Fibroblast of skin of right quadriceps (primary cell): ENCODE measurements around the gene MEOX2.

Experiments
- DNase-seq: peaks from one replicate; pipeline ENCODE4 v3.0.0-alpha.2; 2013

MEOX2 gene

DNA sequence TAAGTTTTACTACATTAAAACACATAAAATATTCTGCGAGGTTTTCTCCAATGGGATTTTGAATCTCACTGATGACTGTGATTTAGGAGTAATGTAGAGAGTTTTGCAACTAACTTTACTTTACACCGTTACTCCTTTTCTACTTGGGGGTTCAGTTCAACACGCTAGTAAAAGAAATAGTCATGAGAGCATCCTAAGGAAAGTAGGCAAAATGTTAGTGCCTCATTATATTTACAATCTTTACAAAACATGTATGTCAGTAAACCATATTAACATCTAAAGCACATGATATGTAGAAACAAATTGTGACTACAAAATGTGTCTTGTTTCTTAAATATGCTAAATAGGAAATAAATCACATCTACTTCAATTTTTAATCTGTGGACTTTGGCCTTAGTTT is 6.0 kb downstream of the MEOX2 start:
- no peak for DNase-seq

DNA sequence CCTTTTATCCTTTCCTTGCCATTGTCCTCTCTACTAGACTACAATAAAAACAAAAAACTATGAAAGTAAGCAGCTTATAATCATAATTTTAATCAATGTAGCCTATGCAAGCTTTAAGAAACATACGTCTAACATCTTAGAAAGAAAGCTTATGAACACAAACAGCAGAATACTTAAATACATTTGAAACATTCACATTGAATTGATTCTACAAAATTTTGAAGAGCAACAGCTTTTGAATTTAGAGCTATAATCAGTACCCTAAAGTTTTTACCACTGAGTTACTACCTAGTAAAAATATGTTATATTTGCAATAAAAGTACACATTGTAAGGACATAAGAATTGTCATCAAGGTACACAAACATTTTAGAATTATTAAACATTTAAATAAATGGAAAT is 7.2 kb downstream of the MEOX2 start:
- DNase-seq, result no peak

DNA sequence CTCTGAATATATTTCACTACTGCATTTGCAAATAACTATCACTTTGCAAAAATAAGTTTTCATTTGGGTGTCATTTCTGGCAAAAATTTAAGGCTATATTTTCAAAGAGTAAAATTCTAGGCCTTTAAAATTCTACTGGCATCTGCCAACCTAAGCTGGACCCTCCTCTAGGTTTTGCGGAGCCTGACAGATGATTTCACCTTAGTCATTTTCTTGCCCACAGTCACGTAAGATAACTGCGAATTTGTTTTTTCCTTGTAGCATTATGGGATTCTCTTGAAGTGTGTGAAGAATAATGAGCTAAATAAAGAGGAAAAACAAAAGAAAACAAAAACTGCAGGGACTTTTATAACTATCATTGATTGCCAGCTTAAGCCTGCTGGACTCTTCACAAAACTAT is 7.8 kb downstream of the MEOX2 start:
- DNase-seq, result no peak

DNA sequence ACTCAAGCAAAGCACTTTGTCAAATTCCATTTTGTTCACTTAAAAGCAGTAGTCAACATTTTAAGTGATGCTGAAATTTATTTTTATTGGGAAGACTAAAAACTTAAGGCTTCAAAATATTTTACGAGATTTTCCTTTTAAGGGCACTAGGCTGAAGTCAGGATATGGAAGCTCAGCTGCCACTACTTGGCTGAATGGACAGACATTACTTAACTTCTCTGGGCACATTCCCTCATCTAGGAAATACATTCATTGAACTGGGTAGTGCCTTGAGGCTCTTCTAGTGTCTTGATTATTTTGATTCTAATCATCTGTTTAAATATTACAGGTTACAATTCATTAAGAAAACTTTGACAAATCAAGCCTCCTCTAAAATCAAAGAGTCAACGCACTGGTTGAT is 11.1 kb downstream of the MEOX2 start:
- no peak for DNase-seq

DNA sequence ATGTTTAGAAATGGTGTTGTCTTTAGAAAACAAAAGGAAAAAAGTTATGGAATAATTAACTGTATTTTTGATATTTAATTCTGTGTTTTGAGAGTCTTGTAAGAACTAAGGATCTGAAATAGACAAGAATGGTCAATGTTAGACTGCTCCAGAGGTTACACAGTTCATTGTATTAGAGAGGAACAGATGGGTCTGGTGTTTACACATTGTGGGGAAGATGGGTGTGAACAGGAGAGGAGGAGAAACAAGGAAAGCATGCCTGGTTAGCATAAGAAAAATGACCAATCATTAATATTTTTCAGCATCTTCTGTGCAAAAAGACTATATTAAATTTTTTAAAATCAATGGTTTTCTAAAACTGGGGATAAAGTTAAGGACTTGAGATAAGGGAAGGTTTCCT is 11.9 kb downstream of the MEOX2 start:
- no peak for DNase-seq

DNA sequence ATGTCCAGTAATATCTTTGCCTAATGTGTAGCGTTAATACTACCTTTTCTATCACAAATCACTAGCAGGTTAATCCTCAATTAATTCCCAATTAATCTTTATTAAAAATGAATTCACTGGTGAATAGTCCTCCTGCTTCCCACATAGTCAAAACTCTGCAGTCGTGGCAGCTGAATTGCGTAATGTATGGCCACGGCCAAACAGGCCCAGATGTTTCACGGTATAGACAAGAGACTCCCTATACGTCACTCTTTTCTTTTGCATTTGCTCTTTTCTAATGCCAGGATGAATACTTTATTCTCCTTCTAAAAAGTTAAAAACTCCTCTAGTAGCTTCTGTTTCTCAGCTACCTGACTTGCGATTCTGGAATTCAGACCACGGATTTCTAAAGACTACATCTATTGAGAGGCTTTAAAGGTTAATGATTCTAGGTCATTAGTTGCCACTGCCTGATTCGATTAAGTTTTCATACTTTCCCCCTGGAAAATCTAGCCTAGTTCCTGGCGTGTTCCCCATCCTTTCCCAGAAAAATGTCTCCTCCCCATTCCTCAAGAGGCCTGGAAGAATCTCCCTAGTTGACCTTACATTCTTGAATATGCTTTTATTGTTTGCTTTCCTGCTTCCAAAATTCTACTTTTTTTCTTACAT is 16.9 kb downstream of the MEOX2 start:
- no peak for DNase-seq

DNA sequence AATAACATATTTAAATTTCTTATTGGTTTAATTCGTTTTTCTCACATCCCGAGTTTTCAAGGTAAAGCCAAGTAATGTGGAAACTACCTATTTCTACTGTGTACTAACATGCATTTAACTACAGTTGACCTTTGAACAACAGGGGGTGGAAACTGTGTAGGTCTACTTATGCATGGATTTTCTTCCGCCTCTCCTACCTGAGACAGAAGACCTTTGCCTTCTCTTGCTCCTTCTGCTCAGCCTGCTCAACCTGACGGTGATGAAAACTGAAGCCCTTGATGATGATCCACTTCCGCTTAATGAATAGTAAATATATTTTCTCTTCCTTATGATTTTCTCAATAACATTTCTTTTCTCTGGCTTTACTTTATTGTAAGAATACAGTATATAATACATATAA is 18.5 kb downstream of the MEOX2 start:
- no peak for DNase-seq

DNA sequence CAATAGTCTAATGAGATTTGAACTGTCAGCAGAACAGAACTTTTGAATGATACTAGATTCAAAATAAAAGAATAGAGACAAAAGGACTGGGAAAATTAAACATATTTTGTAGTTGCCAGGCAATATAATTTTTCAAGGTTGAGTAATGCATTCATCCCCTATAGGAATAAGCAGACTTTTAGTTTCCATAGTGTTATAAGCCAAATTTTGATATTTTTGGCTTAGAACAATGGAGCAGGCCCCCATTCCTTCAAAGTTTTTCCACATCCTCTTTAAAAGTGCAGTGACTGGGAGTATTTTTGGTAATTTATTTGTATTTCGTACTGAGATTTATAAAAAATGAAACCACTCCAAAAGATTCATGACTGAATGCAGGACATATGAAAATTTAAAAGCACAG is 24.0 kb downstream of the MEOX2 start:
- no peak for DNase-seq

DNA sequence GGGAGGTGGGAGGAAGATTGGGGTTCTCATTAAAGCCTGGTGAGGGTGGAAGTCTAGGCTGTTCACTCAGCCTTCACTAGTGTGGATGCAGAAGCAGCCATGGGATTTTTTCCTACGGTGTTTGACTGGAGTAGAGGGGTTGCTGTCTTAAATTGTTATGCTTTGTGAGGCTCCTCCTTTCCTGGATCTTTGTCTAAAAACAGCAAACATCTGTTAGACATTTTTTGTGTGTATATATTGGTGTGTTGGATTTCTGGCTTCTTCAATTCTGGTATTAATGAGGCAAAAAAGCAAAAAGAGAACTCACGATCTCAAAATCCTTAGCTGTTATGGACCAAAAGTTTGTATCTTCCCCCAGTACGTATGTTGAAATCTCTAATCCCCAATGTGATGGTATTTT is 28.2 kb downstream of the MEOX2 start:
- DNase-seq, result no peak

DNA sequence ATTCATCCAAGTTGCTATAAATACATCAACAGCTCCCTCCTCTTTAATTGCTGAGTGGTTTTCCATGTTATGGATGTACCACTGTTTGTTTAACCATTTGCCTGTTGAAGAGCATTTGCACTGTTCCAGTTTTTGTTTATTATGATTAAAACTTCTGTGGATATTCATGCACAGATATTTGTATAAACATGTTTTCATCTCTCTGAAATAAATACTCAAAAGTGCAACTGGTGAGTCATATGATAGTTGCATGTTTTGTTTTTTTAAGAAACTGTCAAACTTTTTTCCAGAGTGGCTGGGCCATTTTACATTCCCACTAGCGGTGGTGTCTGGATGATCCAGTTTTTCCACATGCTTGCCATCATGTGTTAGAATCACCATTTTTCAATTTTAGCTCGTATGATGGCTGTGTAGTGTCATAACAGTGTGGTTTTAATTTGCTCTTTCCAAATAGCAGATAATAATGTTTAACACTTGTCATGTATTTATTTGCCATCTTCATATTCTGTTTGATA is 33.6 kb downstream of the MEOX2 start:
- no peak for DNase-seq

DNA sequence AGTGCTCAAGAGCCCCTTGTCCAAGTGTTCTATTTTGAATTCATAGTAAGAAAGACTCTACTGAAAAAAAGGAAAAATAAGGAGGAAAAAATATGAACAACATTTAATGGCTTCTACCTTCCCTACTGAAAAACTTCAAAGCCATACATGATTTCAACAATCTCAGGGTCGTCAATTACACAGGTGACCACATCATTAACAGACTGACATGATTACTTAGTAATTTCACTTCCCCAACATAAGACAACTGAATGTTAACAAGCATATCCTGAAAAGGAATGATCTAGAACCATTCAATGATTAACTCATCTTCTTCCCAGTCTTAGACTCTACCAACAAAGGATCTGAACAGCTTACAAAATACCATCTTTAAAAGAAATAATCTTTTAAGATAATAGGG is 34.8 kb downstream of the MEOX2 start:
- no peak for DNase-seq

DNA sequence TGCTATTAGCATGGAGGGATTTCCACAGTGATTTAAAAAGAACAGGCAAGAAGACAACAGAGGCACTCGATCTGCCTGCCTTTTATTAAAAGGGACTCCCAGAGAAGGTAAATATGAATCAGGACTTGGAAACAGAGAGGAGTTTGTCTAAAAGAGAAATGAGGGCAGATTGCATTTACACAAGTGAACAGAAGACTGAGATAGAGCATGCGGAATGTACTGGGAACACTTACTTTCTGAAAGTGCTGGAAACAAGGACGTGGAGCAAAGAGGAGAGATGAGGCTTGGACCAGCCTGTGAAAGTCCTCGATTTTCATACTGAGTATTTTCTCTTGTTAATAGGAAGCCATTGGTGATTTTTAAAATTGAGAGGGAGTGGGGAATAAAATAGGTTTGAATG is 35.7 kb downstream of the MEOX2 start:
- DNase-seq, result no peak

DNA sequence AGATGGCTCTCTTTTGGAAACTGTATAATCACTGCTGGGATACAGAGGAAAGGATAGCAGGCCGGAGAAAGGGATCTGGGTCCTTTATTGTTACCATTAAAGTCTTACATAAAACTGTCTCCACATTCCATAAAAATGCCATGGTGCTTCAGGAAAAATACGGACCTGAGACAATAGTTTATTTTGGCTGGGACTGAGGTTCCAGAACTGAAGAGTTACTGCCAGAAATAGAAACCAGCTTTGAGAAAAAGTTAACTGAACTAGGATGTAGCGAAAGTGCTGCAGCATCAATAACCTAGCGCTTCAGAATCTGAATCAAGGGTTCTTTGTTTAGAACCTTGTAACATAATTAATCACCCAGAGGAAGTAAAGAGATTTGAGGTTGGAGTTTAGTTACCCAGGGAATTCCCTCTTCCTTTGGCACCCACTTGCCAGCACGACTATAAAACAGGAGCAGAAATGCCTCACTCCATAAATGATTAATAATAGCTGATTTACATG is 38.0 kb downstream of the MEOX2 start:
- DNase-seq, result no peak

DNA sequence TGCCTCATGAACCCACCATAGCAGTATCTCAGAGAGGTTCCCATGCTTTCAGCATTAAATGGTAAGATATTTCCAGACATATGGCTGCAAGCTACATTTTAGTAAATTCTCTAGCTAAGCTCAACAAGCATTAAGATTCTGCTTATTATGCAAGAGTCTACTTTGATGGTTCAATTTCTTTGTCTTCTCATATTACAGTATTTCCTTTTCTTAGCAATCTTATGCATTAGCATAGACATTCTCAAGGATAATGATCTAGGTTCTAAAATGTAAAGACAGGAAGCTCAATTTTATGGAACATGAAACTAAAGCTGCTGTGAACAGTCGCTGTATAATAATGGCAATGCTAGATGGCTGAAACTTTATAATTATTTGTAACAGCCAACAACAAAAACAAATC is 39.2 kb downstream of the MEOX2 start:
- DNase-seq, result peak; percentile 31

DNA sequence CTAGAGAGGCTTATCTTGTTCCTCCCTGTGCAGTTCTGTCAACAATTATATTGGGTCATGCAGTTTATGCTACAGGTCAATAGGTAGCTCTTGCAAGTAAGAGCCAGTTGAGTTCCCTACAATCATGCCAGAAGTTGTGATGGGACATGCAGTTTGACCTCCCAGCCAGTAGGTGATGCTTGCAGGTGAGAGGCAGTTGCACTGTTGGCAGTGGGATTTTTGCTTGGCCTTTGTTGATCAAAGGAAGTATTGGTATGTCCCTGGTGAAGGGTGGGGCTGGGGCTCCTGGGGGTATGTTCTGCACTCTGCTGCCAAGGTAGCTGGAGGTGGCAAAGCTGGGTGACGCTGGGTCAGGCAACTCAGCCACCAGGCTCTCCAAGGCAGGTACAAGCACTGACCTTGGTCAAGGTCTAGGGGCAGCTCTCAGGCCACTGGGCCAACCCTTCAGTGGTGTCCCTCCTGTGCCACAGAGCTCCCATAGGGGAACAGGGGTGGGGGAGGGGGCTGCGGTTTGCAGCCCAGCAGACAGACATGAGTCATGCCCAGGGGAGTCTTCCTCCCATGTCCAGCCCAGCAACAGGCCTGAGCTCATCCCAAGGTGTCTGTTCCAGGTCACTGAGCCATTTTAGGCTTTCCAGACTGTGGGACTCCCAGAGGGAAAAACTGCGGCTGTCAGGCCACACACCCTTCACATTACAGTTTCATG is 43.3 kb downstream of the MEOX2 start:
- DNase-seq, result no peak

DNA sequence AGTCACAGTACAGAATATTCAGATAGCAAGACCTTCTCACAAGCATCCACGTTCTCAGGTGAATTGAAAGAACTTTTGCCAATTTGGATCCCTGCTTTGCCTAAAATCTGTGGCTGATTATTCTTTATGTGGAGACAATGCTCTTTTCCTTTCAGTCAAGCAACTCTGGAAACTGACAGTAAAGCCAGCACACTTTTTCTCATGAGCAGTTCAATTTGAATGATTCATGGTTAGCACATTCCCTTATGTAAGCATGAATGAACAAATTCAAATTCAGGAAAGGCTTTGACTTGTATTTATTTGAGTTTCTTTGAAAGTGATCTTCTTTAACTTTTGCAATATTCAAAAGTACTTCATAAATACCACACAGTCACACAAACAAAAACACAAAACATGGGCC is 57.6 kb downstream of the MEOX2 start:
- DNase-seq, result no peak

DNA sequence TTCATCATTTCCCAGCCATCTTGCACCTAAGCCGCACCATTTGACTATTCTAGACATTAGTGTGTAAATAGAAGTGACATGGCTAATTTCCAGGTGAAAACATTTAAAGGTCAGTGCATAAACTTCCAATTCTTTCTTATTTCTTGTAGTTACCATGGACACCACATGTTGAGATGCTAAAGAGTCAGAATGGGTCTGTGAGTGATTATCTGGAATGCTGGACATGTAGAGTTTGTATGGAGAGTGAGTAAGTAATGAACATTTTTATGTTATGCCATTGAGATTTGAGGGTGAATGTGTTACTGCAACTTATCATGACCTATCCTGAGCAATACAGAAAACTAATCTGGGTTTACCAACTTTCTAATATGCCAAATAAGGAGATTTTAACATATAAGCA is 60.4 kb downstream of the MEOX2 start:
- DNase-seq, result peak; percentile 35

DNA sequence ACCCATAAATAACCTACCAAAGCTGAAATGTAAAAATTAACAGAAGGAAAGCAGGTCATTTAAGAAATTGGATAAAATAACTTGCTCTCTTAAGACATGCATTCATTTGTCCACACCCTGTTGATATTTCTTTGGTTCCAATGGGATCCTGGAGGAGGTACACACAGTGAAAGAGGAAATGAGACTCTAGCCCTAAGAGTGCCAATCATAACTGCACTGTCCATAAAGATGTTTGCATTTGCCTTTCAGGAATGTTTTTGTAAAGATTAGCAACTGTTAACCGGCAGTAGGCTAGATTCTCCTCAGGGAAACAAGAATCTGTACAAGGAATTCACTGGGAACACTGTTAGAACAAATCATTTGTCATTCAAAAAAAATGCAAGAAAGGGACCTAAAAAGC is 61.0 kb downstream of the MEOX2 start:
- DNase-seq, result peak; percentile 31

DNA sequence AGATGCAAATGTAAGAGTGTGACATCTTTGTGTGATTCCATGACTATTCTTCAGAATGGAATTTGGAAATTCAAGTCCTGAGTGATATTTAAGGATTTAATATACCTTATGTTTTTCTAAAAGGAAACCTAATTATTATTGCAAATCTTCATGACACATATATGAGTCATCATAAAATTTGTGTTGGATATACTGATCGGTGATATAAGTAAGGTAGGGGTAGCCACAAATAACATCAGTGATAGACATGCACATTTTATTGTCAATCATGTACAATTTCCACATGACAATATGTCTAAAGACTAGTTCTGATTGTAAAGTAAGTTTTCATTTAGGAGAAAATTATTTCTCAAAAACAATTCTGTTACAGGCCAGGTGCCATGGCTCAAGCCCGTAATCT is 65.0 kb downstream of the MEOX2 start:
- DNase-seq, result no peak

DNA sequence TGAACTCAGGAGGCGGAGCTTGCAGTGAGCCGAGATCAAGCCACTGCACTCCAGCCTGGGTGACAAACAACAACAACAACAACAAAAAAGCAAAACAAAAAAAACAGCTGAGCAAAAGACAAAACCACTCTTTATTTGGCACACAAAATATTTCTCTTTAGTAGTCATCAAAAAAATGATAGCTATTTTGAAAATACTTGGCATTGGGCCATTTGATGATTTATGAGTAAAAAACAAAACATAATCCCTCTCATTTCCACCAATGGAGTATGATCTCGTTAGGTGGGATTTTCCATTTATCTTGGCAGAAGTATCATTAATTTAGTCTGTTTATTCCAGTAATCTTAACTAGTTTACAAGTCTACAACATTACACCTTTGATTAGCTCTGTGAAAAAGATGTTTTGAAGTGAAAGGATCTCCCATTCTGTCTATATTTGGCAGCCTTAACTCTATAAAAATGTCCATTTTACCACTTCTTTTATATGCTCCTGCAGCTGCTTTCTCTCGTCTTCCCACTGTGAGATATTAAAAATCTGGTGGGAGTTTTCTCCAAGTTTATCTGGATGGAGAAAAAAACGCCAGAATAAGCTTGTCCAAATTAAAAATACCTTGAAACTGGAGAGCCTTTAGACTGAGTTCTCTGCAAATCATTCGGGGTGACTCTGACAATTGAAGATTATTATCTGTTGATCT is 65.8 kb downstream of the MEOX2 start:
- DNase-seq, result no peak

DNA sequence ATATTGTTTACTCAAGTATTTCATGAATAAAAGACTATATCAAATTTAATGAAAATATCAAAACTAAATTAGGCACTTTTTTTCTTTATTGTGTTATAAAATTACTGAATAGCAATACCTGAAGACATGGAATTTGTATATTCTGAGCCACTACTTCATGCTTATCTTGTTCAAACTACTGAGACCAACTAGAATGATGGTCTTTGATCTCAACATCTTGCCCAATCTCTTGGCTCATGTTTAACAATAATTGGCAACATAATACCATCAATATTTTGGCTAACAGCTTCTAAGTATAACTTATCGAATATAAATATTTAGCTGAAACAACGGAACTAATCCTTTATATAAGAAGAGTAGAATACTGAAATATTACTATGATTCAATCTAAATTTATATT is 68.2 kb downstream of the MEOX2 start:
- no peak for DNase-seq

DNA sequence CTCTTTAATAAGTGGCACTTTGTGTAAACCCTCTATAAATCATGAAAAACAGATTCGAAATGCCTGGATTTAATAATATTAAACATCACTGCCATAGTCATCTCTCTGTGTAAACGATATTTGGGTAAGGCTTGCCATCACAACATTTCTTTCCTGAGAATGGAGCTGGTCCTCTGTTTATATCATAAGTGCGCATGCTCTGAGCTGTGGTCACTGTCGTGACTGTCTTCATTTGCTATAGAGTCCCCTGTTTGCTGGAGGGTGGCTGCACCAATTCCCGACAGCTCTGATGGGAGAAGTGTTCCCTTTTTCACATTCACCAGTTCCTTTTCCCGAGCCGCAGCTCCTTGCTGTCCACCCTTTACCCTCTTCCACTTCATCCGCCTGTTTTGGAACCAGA is 74.3 kb downstream of the MEOX2 start:
- DNase-seq, result no peak

DNA sequence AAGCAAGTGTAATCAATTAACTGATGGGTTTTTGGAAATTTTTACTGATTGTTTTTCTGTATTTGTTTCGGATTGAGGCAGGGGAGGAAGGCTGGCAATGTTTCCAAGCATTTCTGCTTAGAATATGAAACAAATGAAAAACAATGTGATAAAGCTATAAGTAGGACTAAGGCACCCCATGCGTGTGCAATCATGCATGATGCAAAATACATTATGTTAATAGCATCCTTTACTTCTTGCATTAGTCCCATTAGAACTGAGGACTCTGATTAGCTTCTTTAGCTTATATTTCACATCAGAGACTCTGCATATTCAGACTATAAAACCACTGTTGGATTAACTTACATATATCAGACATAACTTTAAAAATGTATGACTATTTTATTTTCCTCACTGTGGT is 76.0 kb downstream of the MEOX2 start:
- no peak for DNase-seq

DNA sequence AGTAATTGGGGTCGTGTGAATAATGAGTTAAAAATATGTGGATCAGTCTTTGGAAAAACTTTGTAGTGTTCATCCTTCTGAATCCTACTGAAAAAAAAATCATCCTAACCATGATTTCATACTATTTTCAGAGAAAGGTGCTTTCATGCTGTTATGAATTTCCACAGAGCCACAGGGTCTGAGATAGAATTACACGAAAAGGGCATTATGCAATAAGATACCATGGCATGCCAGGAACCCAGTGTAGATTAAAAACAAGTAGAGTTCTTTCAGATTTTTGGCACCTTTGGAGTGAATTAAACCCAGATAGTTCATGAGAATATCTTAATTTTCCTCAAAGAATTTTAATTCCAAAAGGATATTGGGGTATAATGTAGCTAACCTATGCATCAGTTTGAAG is 77.2 kb downstream of the MEOX2 start:
- DNase-seq, result no peak
